Common myeloid progenitor, CD34-positive (primary cell): Measurements from ENCODE around the gene PRDM15.

ENCODE experiments used
- CTCF ChIA-PET: fragments of 350-600 bp; sonication (Branson Sonifier 250); formaldehyde crosslinking; loops from one replicate; lab custom pipeline; 2021; ENCODE audit warnings: antibody characterized with exemption; lab: Charles Lee
- POLR2A ChIA-PET: fragments of 350-600 bp; sonication (Branson Sonifier 250); formaldehyde crosslinking; loops from one replicate; lab custom pipeline; 2021; ENCODE audit warnings: antibody characterized with exemption; lab: Charles Lee
- DNase-seq, 3 donors: peaks; one replicate each; pipeline versions ENCODE4 v3.0.0 to v3.0.0-alpha.2; 2013
- H3K27ac ChIP-seq, 2 experiments: 1 replicate in 1 of 2; 2 replicates in 1 of 2; pipeline ENCODE4 v1.7.0; 2013; ENCODE audit warnings: inconsistent platforms in 2 of 2, low read length in 2 of 2, mild to moderate bottlenecking in 2 of 2, low read depth in 1 of 2, moderate library complexity in 1 of 2; ENCODE audit not compliant: severe bottlenecking in 2 of 2, insufficient read depth in 1 of 2, poor library complexity in 1 of 2
- H3K27me3 ChIP-seq, 5 experiments: replicated peaks in 2 of 5; 1 replicate in 3 of 5; 2 replicates in 2 of 5; pipeline versions ENCODE4 v1.6.1 to v1.7.0; 2013; ENCODE audit warnings: low read length in 4 of 5, mild to moderate bottlenecking in 2 of 5, moderate library complexity in 2 of 5, inconsistent platforms in 1 of 5; ENCODE audit not compliant: insufficient read depth in 5 of 5, control insufficient read depth in 4 of 5
- H3K36me3 ChIP-seq, 4 experiments: 1 replicate in 2 of 4; 2 replicates in 2 of 4; pipeline versions ENCODE4 v1.6.1 to v1.7.0; 2013; ENCODE audit warnings: low read length in 3 of 4, control low read depth in 1 of 4, mild to moderate bottlenecking in 1 of 4; ENCODE audit not compliant: control insufficient read depth in 4 of 4, insufficient read depth in 4 of 4
- H3K4me1 ChIP-seq, 4 experiments: 1 replicate in 3 of 4; 2 replicates in 1 of 4; pipeline versions ENCODE4 v1.6.1 to v1.7.1; 2013; ENCODE audit warnings: low read length in 3 of 4, mild to moderate bottlenecking in 3 of 4, control low read depth in 1 of 4, inconsistent platforms in 1 of 4, moderate library complexity in 1 of 4; ENCODE audit not compliant: control insufficient read depth in 4 of 4, insufficient read depth in 4 of 4; ENCODE audit errors: control extremely low read depth in 1 of 4
- H3K4me3 ChIP-seq, 7 experiments: 1 replicate in 4 of 7; 2 replicates in 3 of 7; pipeline versions ENCODE4 v1.5.1 to v1.7.0; 2013; ENCODE audit warnings: mild to moderate bottlenecking in 7 of 7, low read length in 6 of 7, moderate library complexity in 6 of 7, inconsistent platforms in 2 of 7, low read depth in 2 of 7, control low read depth in 1 of 7; ENCODE audit not compliant: insufficient read depth in 4 of 7, control insufficient read depth in 1 of 7; ENCODE audit errors: extremely low read depth in 1 of 7
- H3K9me3 ChIP-seq, 5 experiments: 1 replicate in 4 of 5; 2 replicates in 1 of 5; pipeline versions ENCODE4 v1.6.1 to v1.7.1; 2013; ENCODE audit warnings: low read length in 4 of 5, mild to moderate bottlenecking in 2 of 5, inconsistent platforms in 1 of 5, low read depth in 1 of 5, moderate library complexity in 1 of 5; ENCODE audit not compliant: control insufficient read depth in 4 of 5, insufficient read depth in 2 of 5; ENCODE audit errors: control extremely low read depth in 1 of 5
- WGBS: methylation state at CpG from one replicate; pipeline ENCODE4 v1.1.5; 2013; ENCODE audit not compliant: insufficient coverage; 5-methylcytosine and 5-hydroxymethylcytosine counted together

PRDM15 gene

DNA sequence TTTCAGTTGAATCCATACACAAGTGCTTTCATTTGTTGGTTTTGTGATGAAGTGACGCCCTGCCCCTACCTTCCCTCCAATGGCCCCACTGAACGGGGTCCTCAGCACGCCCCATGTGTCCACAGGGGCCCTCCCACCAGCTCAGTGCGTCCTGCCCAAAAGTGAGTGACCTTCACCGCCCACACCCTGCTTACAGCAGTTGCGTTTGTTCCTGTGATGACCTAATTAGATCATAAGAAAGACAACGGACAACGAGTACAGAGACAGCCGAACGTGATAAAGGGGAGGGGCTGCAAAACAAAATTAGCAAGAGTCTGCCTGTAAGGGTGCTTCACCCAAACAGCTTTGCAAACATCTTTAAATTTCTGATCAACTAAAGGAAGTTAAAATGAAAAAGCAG, 74.1 kb downstream of the PRDM15 start:
- CTCF ChIA-PET = interaction anchor here (1.2 kb wide), 1 partner anchor 193 kb away, joined by 3 read pairs; no protein-coding TSS in a partner anchor
- peaks cover 0 to 61% (median 29%) of the 10 kb centered on the region in 4 experiments for H3K36me3 ChIP-seq
- POLR2A ChIA-PET = no interaction called here

DNA sequence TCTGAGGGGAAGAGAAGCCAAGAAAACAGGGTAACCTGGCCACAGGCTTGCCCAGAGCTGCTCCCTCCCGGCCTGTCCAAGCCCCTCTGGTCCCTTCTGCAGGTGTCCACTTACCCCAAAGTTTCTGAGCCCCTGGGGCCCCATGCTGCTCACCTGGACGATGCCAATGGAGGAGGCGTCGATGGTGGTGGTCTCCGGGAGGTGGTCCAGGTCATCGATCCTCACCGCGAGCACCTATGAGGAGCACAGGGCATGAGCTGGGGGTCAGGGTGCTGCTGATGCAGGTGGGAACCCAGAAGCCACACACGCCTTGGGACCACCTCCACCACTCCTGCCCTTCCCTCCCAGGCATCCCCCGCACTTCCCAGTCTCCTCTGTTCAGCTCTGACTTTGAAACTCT, 74.8 kb downstream of the PRDM15 start:
- no peaks in the 10 kb centered on the region for H3K27me3 ChIP-seq
- no peak for DNase-seq
- CTCF ChIA-PET = interaction anchor here (1.2 kb wide), 1 partner anchor 192 kb away, joined by 3 read pairs; no protein-coding TSS in a partner anchor
- H3K27ac ChIP-seq = no peak overlapping the region
- POLR2A ChIA-PET = no interaction called here
- H3K9me3 ChIP-seq = peaks cover 0 to 2% (median 0%) of the 10 kb centered on the region in 5 experiments
- WGBS = 100% methylated on average over 10 of the region's 10 CpGs
- H3K36me3 ChIP-seq = peaks cover 0 to 59% (median 26%) of the 10 kb centered on the region in 4 experiments
- H3K4me3 ChIP-seq = no peak overlapping the region
- peaks cover 0 to 21% (median 10%) of the 10 kb centered on the region in 4 experiments for H3K4me1 ChIP-seq

More for the DNA sequence above, 74.1 kb downstream of the PRDM15 start:
- Histone ChIP-seq H3K27me3 (no peaks in the 10 kb centered on the region), H3K9me3 (peaks cover 0 to 2% (median 0%) of the 10 kb centered on the region in 5 experiments), H3K4me3 (no peak overlapping the region), H3K27ac (no peak overlapping the region), H3K4me1 (peaks cover 0 to 21% (median 10%) of the 10 kb centered on the region in 4 experiments)
- DNase-seq = no peak
- WGBS = 100% methylated on average over 7 of the region's 10 CpGs

DNA sequence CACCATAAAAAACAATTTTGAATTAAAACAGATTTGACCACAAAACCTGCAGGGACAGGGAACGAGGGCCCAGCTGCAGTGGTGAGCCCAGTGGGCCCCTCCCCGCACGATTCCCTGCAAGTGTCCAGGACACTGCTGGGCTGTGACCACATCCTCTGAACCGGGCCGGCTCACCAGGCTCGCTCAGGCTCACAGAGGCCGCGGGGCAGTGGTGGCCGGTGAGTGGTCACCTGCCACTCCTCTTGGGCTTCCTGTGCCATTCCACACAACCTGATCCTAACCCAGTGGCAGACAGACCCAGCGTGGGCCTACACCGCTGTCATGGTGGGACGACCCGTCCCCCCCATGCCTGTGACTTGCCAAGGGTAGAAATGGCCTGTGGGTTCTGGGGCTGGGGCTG, 75.8 kb downstream of the PRDM15 start:
- ChIA-PET POLR2A (no interaction called here), CTCF (interaction anchor here (1.1 kb wide), 1 partner anchor 13 kb away, joined by 4 read pairs; no protein-coding TSS in a partner anchor)
- 78% methylated on average over 13 of the region's 13 CpGs for WGBS
- H3K36me3 ChIP-seq = peaks cover 0 to 65% (median 29%) of the 10 kb centered on the region in 4 experiments
- H3K4me3 ChIP-seq = no peak overlapping the region
- peaks cover 0 to 2% (median 0%) of the 10 kb centered on the region in 5 experiments for H3K9me3 ChIP-seq
- DNase-seq = no peak
- H3K27me3 ChIP-seq = no peaks in the 10 kb centered on the region
- H3K4me1 ChIP-seq = peaks cover 0 to 21% (median 10%) of the 10 kb centered on the region in 4 experiments
- no peak overlapping the region for H3K27ac ChIP-seq

DNA sequence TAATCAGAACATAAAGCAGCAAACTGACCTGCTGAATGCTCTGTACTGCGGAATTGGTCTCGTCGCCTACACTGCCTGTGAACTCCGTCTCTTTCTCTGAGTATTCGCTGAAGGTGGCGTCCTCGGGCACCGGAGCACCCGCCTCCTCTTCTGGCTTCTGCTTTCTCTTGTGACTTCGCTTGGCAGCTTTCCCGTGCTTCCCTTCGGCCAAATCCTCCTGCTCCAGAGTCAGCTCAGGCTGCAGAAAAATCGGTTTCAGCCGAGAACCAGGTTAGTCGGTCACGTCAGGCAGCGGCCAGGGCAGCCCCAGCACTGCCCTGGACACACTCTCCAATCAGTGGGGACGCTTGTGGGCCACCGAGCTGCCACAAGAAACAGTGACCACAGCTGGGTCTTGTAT, 76.5 kb downstream of the PRDM15 start:
- 74% methylated on average over 18 of the region's 19 CpGs for WGBS
- Histone ChIP-seq H3K9me3 (peaks cover 0 to 2% (median 0%) of the 10 kb centered on the region in 5 experiments), H3K36me3 (peaks cover 0 to 61% (median 30%) of the 10 kb centered on the region in 4 experiments), H3K27me3 (no peaks in the 10 kb centered on the region), H3K27ac (no peak overlapping the region), H3K4me3 (no peak overlapping the region), H3K4me1 (peaks cover 0 to 21% (median 10%) of the 10 kb centered on the region in 4 experiments)
- ChIA-PET POLR2A (no interaction called here), CTCF (interaction anchor here (1.1 kb wide), 1 partner anchor 14 kb away, joined by 4 read pairs; no protein-coding TSS in a partner anchor)
- peak in 2 of 3 donors; percentile 29 to 48 for DNase-seq

DNA sequence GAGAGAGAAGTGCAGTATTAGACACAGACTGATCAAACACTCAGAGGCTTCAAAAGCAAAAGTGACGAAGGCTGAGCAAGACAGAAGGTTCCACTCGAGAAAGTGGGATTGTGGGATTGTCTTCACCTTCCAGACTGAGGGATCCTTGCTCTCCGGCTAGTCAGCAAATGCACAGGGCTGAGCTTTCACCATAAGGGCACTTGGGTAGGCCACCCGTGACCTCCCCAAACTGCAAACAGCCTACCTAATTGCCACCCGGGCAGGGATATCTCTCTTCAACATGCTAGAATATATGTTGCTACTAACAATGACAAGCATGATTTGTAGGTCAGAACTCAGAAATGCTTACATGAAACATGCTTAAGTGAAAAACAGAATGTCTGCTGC, 77.0 kb downstream of the PRDM15 start:
- ChIA-PET CTCF (interaction anchor here (1.4 to 1.5 kb wide), 2 partner anchors 15 to 34 kb away, joined by 3 to 4 read pairs; no protein-coding TSS in a partner anchor), POLR2A (no interaction called here)
- DNase-seq = peak in 1 of 3 donors; percentile 44
- Histone ChIP-seq H3K27ac (no peak overlapping the region), H3K4me1 (peaks cover 0 to 21% (median 10%) of the 10 kb centered on the region in 4 experiments), H3K9me3 (peaks cover 0 to 2% (median 0%) of the 10 kb centered on the region in 5 experiments), H3K27me3 (no peaks in the 10 kb centered on the region), H3K36me3 (peaks cover 0 to 59% (median 30%) of the 10 kb centered on the region in 4 experiments), H3K4me3 (no peak overlapping the region)
- WGBS = 73% methylated on average over 3 of the region's 5 CpGs

DNA sequence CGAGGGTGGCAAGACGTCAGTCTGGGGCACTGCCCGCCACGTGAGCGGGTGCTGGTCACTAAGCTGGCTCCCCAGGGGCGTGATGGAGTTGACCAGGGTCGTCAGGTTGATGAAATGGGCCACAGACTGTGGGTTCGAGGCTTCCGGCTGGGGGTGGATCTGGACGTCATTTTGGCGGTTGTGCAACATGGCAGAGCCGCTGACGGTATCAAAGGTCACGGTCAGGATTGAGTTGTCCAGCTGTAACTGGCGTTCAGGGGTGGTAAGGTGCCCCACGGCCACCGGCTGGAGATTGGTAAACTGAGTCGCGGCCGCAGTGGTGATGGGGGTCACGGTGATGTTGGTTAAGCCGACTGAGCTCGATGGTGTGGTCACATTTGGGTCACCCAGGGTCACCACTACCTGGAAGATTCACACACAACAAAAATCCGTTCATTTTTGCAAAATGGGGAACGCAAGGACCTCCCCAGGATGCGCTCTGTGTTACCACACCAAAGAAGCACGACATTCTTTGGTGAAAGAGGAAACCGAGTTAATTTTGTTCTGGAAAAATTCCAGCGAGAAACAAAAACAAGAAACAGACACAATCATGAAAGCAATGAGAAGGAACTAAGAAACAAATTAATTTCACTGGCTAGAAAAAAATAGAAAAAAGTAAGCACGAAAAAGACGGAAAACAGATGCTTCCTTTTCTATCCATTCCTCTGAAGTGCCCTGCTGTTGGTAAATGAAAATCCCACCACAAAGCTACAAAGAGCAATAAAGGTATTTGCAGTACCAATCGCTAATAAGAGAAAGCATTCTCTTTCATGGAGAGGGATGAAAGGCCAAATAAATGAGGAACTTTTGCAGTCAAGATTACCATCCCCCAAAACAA, 77.6 kb downstream of the PRDM15 start:
- ChIA-PET CTCF (interaction anchor here (1.4 to 1.8 kb wide), 3 partner anchors 12 to 33 kb away, joined by 3 to 4 read pairs (median 4); no protein-coding TSS in a partner anchor), POLR2A (no interaction called here)
- Histone ChIP-seq H3K36me3 (peaks cover 0 to 59% (median 30%) of the 10 kb centered on the region in 4 experiments), H3K27ac (no peak overlapping the region), H3K27me3 (no peaks in the 10 kb centered on the region), H3K4me1 (peaks cover 0 to 21% (median 10%) of the 10 kb centered on the region in 4 experiments), H3K4me3 (no peak overlapping the region), H3K9me3 (no peaks in the 10 kb centered on the region)
- peak in 2 of 3 donors; percentile 66 to 81 for DNase-seq
- 84% methylated on average over 30 of the region's 32 CpGs for WGBS
